OCI-LY1 (cell line): Measurements from ENCODE around the gene DIPK1B.

Experiments
- H2AFZ ChIP-seq: fragments of 200-600 bp; sonication (generic), shearing (Covaris generic); 2 replicates; pipeline ENCODE4 v1.6.0; 2014; ENCODE audit warnings: antibody characterized with exemption, mild to moderate bottlenecking, low read length
- H3F3A ChIP-seq: fragments of 200-600 bp; sonication (generic), shearing (Covaris generic); 2 replicates; pipeline ENCODE4 v1.6.0; 2014; ENCODE audit warnings: mild to moderate bottlenecking, antibody characterized with exemption, low read length, moderate library complexity; ENCODE audit not compliant: insufficient read depth
- H3K27ac ChIP-seq: fragments of 200-600 bp; sonication (generic); 2 replicates; pipeline ENCODE4 v1.5.1; 2014; ENCODE audit warnings: low read length, mixed run types, mild to moderate bottlenecking, low read depth; ENCODE audit not compliant: poor library complexity, severe bottlenecking
- H3K27me3 ChIP-seq: fragments of 200-600 bp; sonication (generic); 2 replicates; pipeline ENCODE4 v1.6.0; 2014; ENCODE audit warnings: antibody characterized with exemption, mild to moderate bottlenecking, low read length, moderate library complexity; ENCODE audit not compliant: insufficient read depth
- H3K36me3 ChIP-seq: fragments of 200-600 bp; sonication (generic); 2 replicates; pipeline ENCODE4 v1.6.1; 2014; ENCODE audit warnings: mild to moderate bottlenecking, antibody characterized with exemption, low read length, moderate library complexity, mixed read lengths; ENCODE audit not compliant: insufficient read depth
- H3K4me1 ChIP-seq: fragments of 200-600 bp; sonication (generic); 2 replicates; pipeline ENCODE4 v1.5.1; 2014; ENCODE audit warnings: mild to moderate bottlenecking, low read length, moderate library complexity; ENCODE audit not compliant: insufficient read depth, severe bottlenecking
- H3K4me2 ChIP-seq: fragments of 200-600 bp; sonication (generic), shearing (Covaris generic); 2 replicates; pipeline ENCODE4 v1.6.1; 2014; ENCODE audit warnings: low read length
- H3K4me3 ChIP-seq: fragments of 200-600 bp; sonication (generic); 2 replicates; pipeline ENCODE4 v1.5.1; 2014; ENCODE audit warnings: low read length, low read depth, mild to moderate bottlenecking, mixed read lengths; ENCODE audit not compliant: poor library complexity, severe bottlenecking
- H3K79me2 ChIP-seq: fragments of 200-600 bp; shearing (Covaris generic); 2 replicates; pipeline ENCODE4 v1.6.1; 2016; ENCODE audit warnings: mixed run types, low read length, mixed read lengths; ENCODE audit not compliant: insufficient read depth
- H3K9ac ChIP-seq: fragments of 200-600 bp; sonication (generic), shearing (Covaris generic); 2 replicates; pipeline ENCODE4 v1.6.1; 2014; ENCODE audit warnings: mild to moderate bottlenecking, low read length, mixed read lengths
- H3K9me2 ChIP-seq: fragments of 200-600 bp; sonication (generic), shearing (Covaris generic); 2 replicates; pipeline ENCODE4 v1.6.1; 2014; ENCODE audit warnings: low read depth, mild to moderate bottlenecking, low read length, mixed read lengths
- H3K9me3 ChIP-seq: fragments of 200-600 bp; shearing (Covaris generic); 2 replicates; pipeline ENCODE4 v1.6.1; 2014; ENCODE audit warnings: low read length, mixed read lengths
- H4K20me1 ChIP-seq: fragments of 200-600 bp; sonication (generic), shearing (Covaris generic); 2 replicates; pipeline ENCODE4 v1.6.0; 2016; ENCODE audit warnings: mild to moderate bottlenecking, low read length; ENCODE audit not compliant: insufficient read depth
- EZH2 ChIP-seq: fragments of 200-600 bp; sonication (generic), shearing (Covaris generic); IDR thresholded peaks from 2 replicates; pipeline ENCODE4 v1.8.0; 2017; ENCODE audit warnings: borderline replicate concordance, mixed run types, mild to moderate bottlenecking, antibody characterized with exemption, low read length, moderate library complexity, mixed read lengths
- TF ChIP-seq, protein P1 (sequence below): fragments of 200-600 bp; sonication (generic), shearing (Covaris generic); IDR thresholded peaks from 2 replicates; pipeline ENCODE4 v1.5.1; 2017; ENCODE audit warnings: mild to moderate bottlenecking, antibody characterized with exemption, low read length, moderate library complexity, mixed read lengths

The DIPK1B gene

GRCh38 chr9:136723989-136724388 is 11.6 kb downstream of the DIPK1B start:
- H4K20me1 ChIP-seq = no peaks in the 10 kb centered on the region
- H3K27ac ChIP-seq = no peak overlapping the region
- no peaks in the 10 kb centered on the region for H3K9me3 ChIP-seq
- H3F3A ChIP-seq = no peaks in the 10 kb centered on the region
- no peaks in the 10 kb centered on the region for H3K9me2 ChIP-seq
- no peaks in the 10 kb centered on the region for H3K27me3 ChIP-seq
- peaks cover 56% of the 10 kb centered on the region for H3K36me3 ChIP-seq
- no peak overlapping the region for H3K4me2 ChIP-seq
- no peak overlapping the region for H3K4me3 ChIP-seq
- H3K9ac ChIP-seq = no peak overlapping the region
- peaks cover 26% of the 10 kb centered on the region for H3K4me1 ChIP-seq
- no peak overlapping the region for H2AFZ ChIP-seq
- TF ChIP-seq EZH2 = no peak
- TF ChIP-seq, protein P1, sequence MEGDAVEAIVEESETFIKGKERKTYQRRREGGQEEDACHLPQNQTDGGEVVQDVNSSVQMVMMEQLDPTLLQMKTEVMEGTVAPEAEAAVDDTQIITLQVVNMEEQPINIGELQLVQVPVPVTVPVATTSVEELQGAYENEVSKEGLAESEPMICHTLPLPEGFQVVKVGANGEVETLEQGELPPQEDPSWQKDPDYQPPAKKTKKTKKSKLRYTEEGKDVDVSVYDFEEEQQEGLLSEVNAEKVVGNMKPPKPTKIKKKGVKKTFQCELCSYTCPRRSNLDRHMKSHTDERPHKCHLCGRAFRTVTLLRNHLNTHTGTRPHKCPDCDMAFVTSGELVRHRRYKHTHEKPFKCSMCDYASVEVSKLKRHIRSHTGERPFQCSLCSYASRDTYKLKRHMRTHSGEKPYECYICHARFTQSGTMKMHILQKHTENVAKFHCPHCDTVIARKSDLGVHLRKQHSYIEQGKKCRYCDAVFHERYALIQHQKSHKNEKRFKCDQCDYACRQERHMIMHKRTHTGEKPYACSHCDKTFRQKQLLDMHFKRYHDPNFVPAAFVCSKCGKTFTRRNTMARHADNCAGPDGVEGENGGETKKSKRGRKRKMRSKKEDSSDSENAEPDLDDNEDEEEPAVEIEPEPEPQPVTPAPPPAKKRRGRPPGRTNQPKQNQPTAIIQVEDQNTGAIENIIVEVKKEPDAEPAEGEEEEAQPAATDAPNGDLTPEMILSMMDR = no peak
- H3K79me2 ChIP-seq = no peaks in the 10 kb centered on the region

DNA sequence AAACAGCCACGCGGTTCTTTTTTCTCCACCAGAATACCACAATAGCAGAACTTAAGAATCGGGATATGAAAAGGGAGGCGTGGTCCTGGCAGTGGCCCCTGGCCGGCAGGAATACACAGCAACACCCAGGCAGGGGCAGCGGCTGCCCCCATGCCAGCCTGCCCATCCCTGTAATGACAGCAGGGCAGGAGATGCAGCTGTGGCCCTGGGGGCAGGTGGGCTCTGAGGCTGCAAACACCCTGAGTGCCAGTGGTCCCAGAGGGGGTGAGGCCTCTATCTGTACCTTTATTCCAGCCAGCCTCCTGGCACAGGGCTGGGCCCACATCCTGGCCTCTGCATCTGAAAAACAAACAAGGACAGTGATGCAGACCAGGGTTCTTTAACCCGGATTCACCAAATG is 12.4 kb downstream of the DIPK1B start:
- no peak overlapping the region for H3K27ac ChIP-seq
- H4K20me1 ChIP-seq = no peaks in the 10 kb centered on the region
- no peaks in the 10 kb centered on the region for H3F3A ChIP-seq
- no peaks in the 10 kb centered on the region for H3K9me3 ChIP-seq
- no peak overlapping the region for H3K4me2 ChIP-seq
- H3K4me3 ChIP-seq = no peak overlapping the region
- no peaks in the 10 kb centered on the region for H3K79me2 ChIP-seq
- no peaks in the 10 kb centered on the region for H3K27me3 ChIP-seq
- H2AFZ ChIP-seq = no peak overlapping the region
- no peak overlapping the region for H3K9ac ChIP-seq
- peaks cover 56% of the 10 kb centered on the region for H3K36me3 ChIP-seq
- peaks cover 27% of the 10 kb centered on the region for H3K4me1 ChIP-seq
- H3K9me2 ChIP-seq = no peaks in the 10 kb centered on the region
- no peak for TF ChIP-seq EZH2
- TF ChIP-seq, protein P1 = no peak

- Histone ChIP-seq H3K79me2 (no peaks in the 10 kb centered on the region), H3K36me3 (peaks cover 56% of the 10 kb centered on the region), H3K9me3 (no peaks in the 10 kb centered on the region), H3F3A (no peaks in the 10 kb centered on the region), H3K9ac (no peak overlapping the region), H4K20me1 (no peaks in the 10 kb centered on the region), H3K9me2 (no peaks in the 10 kb centered on the region), H3K27me3 (no peaks in the 10 kb centered on the region), H3K4me2 (peak overlapping the region; percentile 99; the same call in 1 of the 2 replicates), H3K4me3 (peak overlapping the region; percentile 100), H2AFZ (no peak overlapping the region), H3K27ac (no peak overlapping the region), H3K4me1 (peaks cover 27% of the 10 kb centered on the region)
- TF ChIP-seq, protein P1 = no peak
- no peak for TF ChIP-seq EZH2
These were observed 13.2 kb downstream of the DIPK1B start for GRCh38 chr9:136725612-136726011.
